CD4-positive, alpha-beta memory T cell (primary cell): ENCODE results near the gene PPP2R3A. TPM values are rescaled to one million over a fixed set of nuclear protein-coding genes. Genes with fewer than 3 reads are reported as not detected.
"Not testable (repeated sequence)": the region's sequence is repeated elsewhere in the genome, so short reads cannot be mapped to it uniquely, and the experiment has no call there.

Experiments used
- CTCF ChIA-PET: fragments of 350-600 bp; sonication (Branson Sonifier 250); formaldehyde crosslinking; loops from one replicate; lab custom pipeline; 2021; ENCODE audit warnings: inconsistent platforms; ENCODE audit not compliant: partially characterized antibody; lab: Charles Lee
- POLR2A ChIA-PET: fragments of 350-600 bp; sonication (Branson Sonifier 250); formaldehyde crosslinking; loops from one replicate; lab custom pipeline; 2021; ENCODE audit not compliant: partially characterized antibody; lab: Charles Lee
- DNase-seq, 5 donors: peaks; one replicate each; pipeline versions ENCODE4 v3.0.0 to v3.0.0-alpha.2; 2020 to 2022; ENCODE audit warnings: mixed read lengths in 1 of 5
- H3K27ac ChIP-seq: one replicate; pipeline ENCODE4 v1.7.0; 2013; ENCODE audit warnings: low read depth, low read length
- H3K27me3 ChIP-seq: 2 replicates; pipeline ENCODE4 v1.7.0; 2013; ENCODE audit warnings: mild to moderate bottlenecking, low read length, moderate library complexity; ENCODE audit not compliant: insufficient read depth
- H3K36me3 ChIP-seq: 2 replicates; pipeline ENCODE4 v1.7.0; 2013; ENCODE audit warnings: mild to moderate bottlenecking, low read length, moderate library complexity; ENCODE audit not compliant: insufficient read depth
- H3K4me1 ChIP-seq: 2 replicates; pipeline ENCODE4 v1.7.0; 2013; ENCODE audit warnings: mild to moderate bottlenecking, low read length, moderate library complexity; ENCODE audit not compliant: insufficient read depth
- H3K4me3 ChIP-seq, 2 donors: one replicate each; pipeline ENCODE4 v1.7.0; 2013; ENCODE audit warnings: low read length in 2 of 2, mild to moderate bottlenecking in 1 of 2
- H3K9me3 ChIP-seq, 2 donors: one replicate each; pipeline ENCODE4 v1.7.0; 2013; ENCODE audit warnings: low read length in 2 of 2, control low read depth in 1 of 2; ENCODE audit not compliant: control insufficient read depth in 1 of 2
- H3K27ac Mint-ChIP-seq, 7 donors: one replicate each; pipeline ENCODE4 v1.8.0; 2020 to 2021; ENCODE audit warnings: mixed read lengths in 7 of 7, mild to moderate bottlenecking in 6 of 7, inconsistent platforms in 3 of 7, moderate library complexity in 3 of 7
- H3K27me3 Mint-ChIP-seq, 2 donors: one replicate each; pipeline ENCODE4 v1.8.0; 2020 to 2021; ENCODE audit warnings: mixed read lengths in 2 of 2
- H3K36me3 Mint-ChIP-seq, 2 donors: one replicate each; pipeline ENCODE4 v1.8.0; 2020 to 2021; ENCODE audit warnings: mixed read lengths in 2 of 2, inconsistent platforms in 1 of 2, mild to moderate bottlenecking in 1 of 2
- H3K4me1 Mint-ChIP-seq, 4 donors: one replicate each; pipeline ENCODE4 v1.8.0; 2020 to 2021; ENCODE audit warnings: mixed read lengths in 4 of 4, mild to moderate bottlenecking in 1 of 4
- H3K4me3 Mint-ChIP-seq, 8 donors: one replicate each; pipeline ENCODE4 v1.8.0; 2020 to 2021; ENCODE audit warnings: mixed read lengths in 8 of 8, mild to moderate bottlenecking in 7 of 8, moderate library complexity in 6 of 8, inconsistent platforms in 3 of 8
- H3K9me3 Mint-ChIP-seq, 8 donors: one replicate each; pipeline ENCODE4 v1.8.0; 2020 to 2021; ENCODE audit warnings: mixed read lengths in 8 of 8, mild to moderate bottlenecking in 5 of 8, inconsistent platforms in 3 of 8, moderate library complexity in 1 of 8
- intact Hi-C: fragments of 100-400 bp; cut with micrococcal nuclease; formaldehyde crosslinking; loops from one replicate; pipeline ENCODE4 v1.15.1; 2023
- polyA plus RNA-seq, 2 donors: library from polyadenylated mRNA; unstranded; fragments of 300-500 nt; fragmentation: Illumina TruSeq; gene quantifications; one replicate each; pipeline ENCODE4 v1.2.3, GENCODE V29; 2021
- total RNA-seq, 2 experiments: library from RNA; stranded (reverse); gene quantifications; one replicate each; pipeline ENCODE4 v1.2.3, GENCODE V29; 2021

PPP2R3A gene
- total and polyA plus RNA-seq, 4 experiments from 2014 or later: 0.24 to 0.81 (median 0.25) TPM; not detected in 1

DNA sequence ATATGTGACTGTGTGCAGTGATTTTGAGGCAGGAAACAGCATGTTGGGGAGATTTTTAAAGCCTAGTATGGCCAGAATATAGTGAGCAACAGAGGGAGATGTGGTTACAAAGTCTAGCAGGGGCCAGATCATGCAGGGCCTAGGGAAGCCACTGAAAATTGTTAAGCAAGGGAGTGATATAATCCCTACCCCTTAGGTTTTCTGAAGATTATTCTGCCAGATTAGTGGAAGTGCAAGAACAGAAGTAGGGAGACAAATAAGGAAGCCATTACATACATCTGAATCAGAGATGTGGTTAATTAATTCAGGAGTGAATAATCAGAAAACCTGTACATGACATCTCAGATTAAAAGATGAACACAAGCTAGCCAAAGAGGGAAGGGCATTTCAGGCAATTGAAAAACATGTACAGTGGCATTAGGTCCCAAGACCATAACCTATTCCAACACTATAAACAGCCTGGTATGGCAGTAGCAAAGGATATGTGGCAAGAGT lies 175.8 kb downstream of the PPP2R3A start:
- POLR2A ChIA-PET: interaction anchor here (1.0 kb wide), 1 partner anchor 55 kb away, joined by 3 read pairs; the partner anchor contains the start of gene MSL2
- Mint-ChIP-seq H3K27me3 (no peaks in the 10 kb centered on the region), H3K27ac (peak overlapping the region in 6 of 7 donors; percentile 0 to 32 (median 12)), H3K36me3 (peaks cover 0 to 2% of the 10 kb centered on the region in 2 donors), H3K4me1 (peaks cover 0 to 12% (median 10%) of the 10 kb centered on the region in 4 donors), H3K9me3 (no peaks in the 10 kb centered on the region), H3K4me3 (peak overlapping the region in 1 of 8 donors; percentile 3)
- no peak overlapping the region for H3K27ac ChIP-seq
- H3K27me3 ChIP-seq: no peaks in the 10 kb centered on the region
- no peaks in the 10 kb centered on the region for H3K4me1 ChIP-seq
- intact Hi-C loops: loop anchor here (5.0 kb wide), 1 partner anchor 111 kb away; the partner anchor contains the start of gene PCCB
- H3K9me3 ChIP-seq: no peaks in the 10 kb centered on the region
- no peak for DNase-seq
- H3K36me3 ChIP-seq: no peaks in the 10 kb centered on the region
- CTCF ChIA-PET: no interaction called here
- H3K4me3 ChIP-seq: no peak overlapping the region

DNA sequence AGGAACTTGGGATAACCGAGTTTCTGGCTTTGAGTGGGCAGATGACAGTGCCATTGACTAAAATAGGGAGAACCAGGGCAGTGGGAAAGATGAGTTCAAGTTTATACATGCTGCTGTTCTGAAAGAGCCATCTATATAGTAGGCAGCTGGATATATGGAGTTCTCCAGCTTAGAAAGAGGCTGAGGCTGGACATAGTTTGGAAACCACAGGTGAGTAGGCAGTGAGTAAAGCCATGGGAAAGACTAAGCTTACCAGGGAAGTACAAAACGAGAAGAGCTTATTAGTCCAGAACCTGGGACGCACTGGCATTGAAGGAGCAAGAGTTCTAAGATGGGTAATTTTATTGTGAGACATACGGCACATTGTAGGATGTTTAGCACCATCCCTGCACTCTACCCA lies 176.4 kb downstream of the PPP2R3A start:
- intact Hi-C loops: loop anchor here (5.0 kb wide), 1 partner anchor 110 kb away; the partner anchor contains the start of gene PCCB
- Histone ChIP-seq H3K9me3 (no peaks in the 10 kb centered on the region), H3K36me3 (no peaks in the 10 kb centered on the region), H3K4me1 (no peaks in the 10 kb centered on the region), H3K27ac (no peak overlapping the region), H3K27me3 (no peaks in the 10 kb centered on the region), H3K4me3 (no peak overlapping the region)
- H3K27me3 Mint-ChIP-seq: no peaks in the 10 kb centered on the region
- no peak overlapping the region for H3K4me3 Mint-ChIP-seq
- peak overlapping the region in 4 of 7 donors; percentile 0 to 33 (median 28) for H3K27ac Mint-ChIP-seq
- H3K36me3 Mint-ChIP-seq: peaks cover 0 to 2% of the 10 kb centered on the region in 2 donors
- no peak for DNase-seq
- no peaks in the 10 kb centered on the region for H3K9me3 Mint-ChIP-seq
- H3K4me1 Mint-ChIP-seq: peaks cover under 1 to 12% (median 10%) of the 10 kb centered on the region in 4 donors
- POLR2A ChIA-PET: interaction anchor here (1.0 kb wide), 1 partner anchor 55 kb away, joined by 3 read pairs; the partner anchor contains the start of gene MSL2
- CTCF ChIA-PET: no interaction called here

GRCh38 chr3:136142592-136142991 lies 177.1 kb downstream of the PPP2R3A start:
- Histone ChIP-seq H3K27ac (no peak overlapping the region), H3K4me3 (no peak overlapping the region), H3K4me1 (no peaks in the 10 kb centered on the region), H3K27me3 (no peaks in the 10 kb centered on the region), H3K9me3 (no peaks in the 10 kb centered on the region), H3K36me3 (no peaks in the 10 kb centered on the region)
- Mint-ChIP-seq H3K36me3 (peaks cover 0 to 3% of the 10 kb centered on the region in 2 donors), H3K27ac (peak overlapping the region in 4 of 7 donors; percentile 22 to 70 (median 45)), H3K4me1 (peaks cover 7 to 14% (median 10%) of the 10 kb centered on the region in 4 donors), H3K9me3 (no peaks in the 10 kb centered on the region), H3K4me3 (no peak overlapping the region), H3K27me3 (no peaks in the 10 kb centered on the region)
- DNase-seq: no peak
- intact Hi-C loops: loop anchor here (5.0 kb wide), 1 partner anchor 110 kb away; the partner anchor contains the start of gene PCCB
- CTCF ChIA-PET: no interaction called here
- POLR2A ChIA-PET: interaction anchor here (1.0 kb wide), 1 partner anchor 54 kb away, joined by 3 read pairs; the partner anchor contains the start of gene MSL2

GRCh38 chr3:136144397-136144796 lies 178.9 kb downstream of the PPP2R3A start:
- H3K4me3 ChIP-seq, H3K4me1 ChIP-seq, H3K9me3 ChIP-seq, H3K9me3 Mint-ChIP-seq, DNase-seq, H3K4me3 Mint-ChIP-seq, H3K27ac ChIP-seq, H3K27me3 ChIP-seq, CTCF ChIA-PET, H3K27me3 Mint-ChIP-seq, H3K36me3 ChIP-seq: not testable (repeated sequence)
- peak overlapping the region in 1 of 7 donors; percentile 19 for H3K27ac Mint-ChIP-seq
- H3K4me1 Mint-ChIP-seq: peaks cover 14 to 21% (median 19%) of the 10 kb centered on the region in 4 donors
- H3K36me3 Mint-ChIP-seq: peaks cover 8 to 15% of the 10 kb centered on the region in 2 donors
- POLR2A ChIA-PET: interaction anchor here (0.7 to 5.0 kb wide), 3 partner anchors 51 to 106 kb away, joined by 3 to 30 read pairs (median 4); partner anchors contain the start of genes MSL2 and PCCB
- intact Hi-C loops: loop anchor here (5.0 kb wide), 1 partner anchor 108 kb away; the partner anchor contains the start of gene PCCB

DNA sequence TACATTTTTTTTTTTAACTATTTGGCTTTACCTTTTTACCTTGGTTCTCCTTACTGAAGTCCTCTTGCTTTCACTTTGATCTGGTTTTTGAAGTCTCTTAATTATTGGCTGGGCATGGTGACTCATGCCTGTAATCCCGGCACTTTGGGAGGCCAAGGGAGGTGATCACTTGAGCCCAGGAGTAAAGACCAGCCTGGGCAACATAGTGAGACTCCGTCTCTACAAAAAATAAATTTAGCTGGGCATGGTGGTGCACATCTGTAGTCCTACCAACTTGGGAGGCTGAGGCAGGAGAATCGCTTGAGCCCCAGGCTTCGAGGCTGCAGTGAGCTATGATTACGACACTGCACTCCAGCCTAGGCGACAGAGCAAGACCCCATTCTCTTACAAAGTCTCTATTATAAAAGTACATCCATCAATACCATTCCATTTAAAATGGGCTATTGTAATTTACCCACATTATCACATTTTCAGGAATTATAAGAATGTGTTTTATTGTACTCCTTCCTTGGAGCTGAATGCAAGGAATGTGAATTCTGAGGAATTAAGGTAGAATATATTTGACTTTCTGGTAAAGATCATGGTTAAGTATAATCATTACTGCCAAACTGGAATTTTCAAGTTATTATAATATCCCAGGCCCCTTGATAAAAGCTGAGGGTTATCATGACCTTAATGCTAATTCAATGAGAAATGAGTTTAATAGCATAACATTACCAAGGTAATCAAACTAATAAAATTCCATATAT lies 181.6 kb downstream of the PPP2R3A start:
- H3K4me1 Mint-ChIP-seq: peaks cover 24 to 47% (median 35%) of the 10 kb centered on the region in 4 donors
- H3K36me3 ChIP-seq: peaks cover 11% of the 10 kb centered on the region
- DNase-seq: no peak
- peak overlapping the region in 3 of 7 donors; percentile 10 to 36 (median 25) for H3K27ac Mint-ChIP-seq
- POLR2A ChIA-PET: interaction anchor here (0.8 to 5.0 kb wide), 2 partner anchors 13 to 49 kb away, joined by 3 to 30 read pairs; partner anchors contain the start of gene MSL2
- peaks cover 24% of the 10 kb centered on the region for H3K4me1 ChIP-seq
- intact Hi-C loops: no loop called here
- peaks cover 19 to 41% of the 10 kb centered on the region in 2 donors for H3K36me3 Mint-ChIP-seq
- H3K27me3 Mint-ChIP-seq: no peaks in the 10 kb centered on the region
- H3K4me3 Mint-ChIP-seq: no peak overlapping the region
- H3K9me3 ChIP-seq: no peaks in the 10 kb centered on the region
- no peak overlapping the region for H3K4me3 ChIP-seq
- no peaks in the 10 kb centered on the region for H3K9me3 Mint-ChIP-seq
- no peaks in the 10 kb centered on the region for H3K27me3 ChIP-seq
- CTCF ChIA-PET: no interaction called here
- H3K27ac ChIP-seq: no peak overlapping the region

- Histone ChIP-seq H3K36me3 (peaks cover 15% of the 10 kb centered on the region), H3K4me1 (peaks cover 30% of the 10 kb centered on the region), H3K4me3 (no peak overlapping the region), H3K27ac (no peak overlapping the region), H3K27me3 (no peaks in the 10 kb centered on the region), H3K9me3 (no peaks in the 10 kb centered on the region)
- Mint-ChIP-seq H3K9me3 (no peaks in the 10 kb centered on the region), H3K36me3 (peaks cover 22 to 55% of the 10 kb centered on the region in 2 donors), H3K4me3 (no peak overlapping the region), H3K4me1 (peaks cover 33 to 67% (median 49%) of the 10 kb centered on the region in 4 donors), H3K27me3 (no peaks in the 10 kb centered on the region), H3K27ac (peak overlapping the region; percentile 3 to 63 (median 35))
- DNase-seq: no peak
- intact Hi-C loops: loop anchor here (2.0 kb wide), 1 partner anchor 43 kb away; no protein-coding TSS in a partner anchor
- ChIA-PET CTCF (no interaction called here), POLR2A (no interaction called here)
Observed at GRCh38 chr3:136149667-136150066, 184.1 kb downstream of the PPP2R3A start.
